ENCODE measurements around the gene HEY2.
"Not testable (repeated sequence)": the region's sequence is repeated elsewhere in the genome, so short reads cannot be mapped to it uniquely, and the experiment has no call there.

HEY2 gene

DNA sequence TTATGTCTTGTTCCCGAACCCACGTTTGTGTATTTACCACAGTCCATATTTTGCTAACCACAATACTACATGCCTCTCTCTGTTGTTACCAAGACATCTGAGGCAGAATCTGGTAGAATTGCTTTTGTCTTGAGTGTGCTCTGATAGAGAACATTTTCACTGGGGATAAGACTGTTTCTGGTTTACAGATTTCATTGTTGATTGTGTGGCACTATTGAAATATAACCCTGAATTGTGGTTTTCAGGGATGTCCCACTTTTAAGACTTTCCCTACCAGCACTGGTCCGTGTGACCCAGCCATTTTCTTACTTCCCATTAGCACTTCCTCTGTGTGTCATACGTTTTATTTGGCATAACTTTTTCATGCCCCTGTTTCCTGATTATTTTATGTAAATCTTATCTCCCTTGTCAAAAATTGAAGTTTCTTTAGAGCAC, 53.5 kb downstream of the HEY2 start:
- no peak overlapping the region for H3K27ac ChIP-seq
- TF ChIP-seq, protein P1, sequence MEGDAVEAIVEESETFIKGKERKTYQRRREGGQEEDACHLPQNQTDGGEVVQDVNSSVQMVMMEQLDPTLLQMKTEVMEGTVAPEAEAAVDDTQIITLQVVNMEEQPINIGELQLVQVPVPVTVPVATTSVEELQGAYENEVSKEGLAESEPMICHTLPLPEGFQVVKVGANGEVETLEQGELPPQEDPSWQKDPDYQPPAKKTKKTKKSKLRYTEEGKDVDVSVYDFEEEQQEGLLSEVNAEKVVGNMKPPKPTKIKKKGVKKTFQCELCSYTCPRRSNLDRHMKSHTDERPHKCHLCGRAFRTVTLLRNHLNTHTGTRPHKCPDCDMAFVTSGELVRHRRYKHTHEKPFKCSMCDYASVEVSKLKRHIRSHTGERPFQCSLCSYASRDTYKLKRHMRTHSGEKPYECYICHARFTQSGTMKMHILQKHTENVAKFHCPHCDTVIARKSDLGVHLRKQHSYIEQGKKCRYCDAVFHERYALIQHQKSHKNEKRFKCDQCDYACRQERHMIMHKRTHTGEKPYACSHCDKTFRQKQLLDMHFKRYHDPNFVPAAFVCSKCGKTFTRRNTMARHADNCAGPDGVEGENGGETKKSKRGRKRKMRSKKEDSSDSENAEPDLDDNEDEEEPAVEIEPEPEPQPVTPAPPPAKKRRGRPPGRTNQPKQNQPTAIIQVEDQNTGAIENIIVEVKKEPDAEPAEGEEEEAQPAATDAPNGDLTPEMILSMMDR (conservative IDR thresholded peaks at IDR 0.05): no peak

DNA sequence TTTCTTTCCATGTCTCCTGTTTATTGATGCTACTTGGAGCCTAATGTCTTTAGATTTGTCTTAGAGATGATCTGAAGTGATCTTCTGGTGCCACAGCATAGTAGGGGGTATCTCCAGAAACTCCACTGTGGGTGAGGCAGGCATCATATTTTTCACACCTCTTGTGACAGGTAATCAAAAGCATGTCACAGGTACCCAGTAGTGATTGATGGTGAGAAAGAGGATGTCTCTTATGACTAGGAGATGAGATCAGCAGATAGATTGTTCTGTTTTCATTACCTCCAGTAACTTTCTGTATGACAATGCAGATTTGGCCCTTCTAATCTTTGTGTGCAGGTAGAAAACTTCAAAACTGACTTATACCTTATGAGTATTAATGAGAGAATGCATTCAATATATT, 54.8 kb downstream of the HEY2 start:
- TF ChIP-seq, protein P1 (conservative IDR thresholded peaks at IDR 0.05): no peak
- H3K27ac ChIP-seq: no peak overlapping the region

DNA sequence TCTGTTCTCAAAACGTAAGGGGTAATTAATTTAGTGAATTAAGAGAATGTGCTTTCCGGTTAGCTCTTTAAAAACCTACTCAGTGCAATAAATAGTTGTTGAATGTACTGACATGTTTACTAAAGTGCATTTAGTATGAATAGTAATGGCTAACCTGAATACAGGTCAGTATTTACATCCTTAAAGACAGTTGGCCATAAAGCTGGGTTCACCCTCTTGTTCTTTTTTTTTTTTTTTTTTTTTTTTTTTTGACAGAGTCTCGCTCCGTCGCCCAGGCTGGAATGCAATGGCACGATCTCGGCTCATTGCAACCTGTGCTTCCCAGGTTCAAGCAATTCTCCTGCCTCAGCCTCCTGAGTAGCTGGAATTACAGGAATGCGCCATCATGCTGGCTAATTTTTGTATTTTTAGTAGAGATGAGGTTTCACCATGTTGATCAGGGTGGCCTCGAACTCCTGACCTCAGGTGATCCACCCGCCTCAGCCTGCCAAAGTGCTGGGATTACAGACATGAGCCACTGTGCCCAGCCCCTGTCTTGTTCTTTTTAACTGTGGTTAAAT, 55.5 kb downstream of the HEY2 start:
- H3K27ac ChIP-seq: not testable (repeated sequence)

DNA sequence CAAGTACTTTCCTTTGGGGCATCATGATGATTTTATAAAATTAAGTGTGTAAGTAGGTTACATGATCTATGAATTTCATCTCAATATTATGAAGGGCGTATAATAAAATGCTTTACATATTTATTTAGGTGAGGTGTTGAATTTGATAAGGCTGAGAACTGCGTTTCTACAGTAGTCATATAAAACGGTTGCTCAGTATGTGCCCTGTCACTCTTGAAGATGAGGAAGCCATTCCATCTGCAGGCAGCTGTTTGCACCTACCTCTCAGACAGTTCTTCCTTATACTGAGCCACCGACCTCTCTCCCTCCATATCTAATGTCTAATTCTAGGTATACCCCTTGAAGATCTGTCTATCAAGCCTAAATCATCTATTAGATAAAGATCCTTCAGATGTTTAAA, 57.4 kb downstream of the HEY2 start:
- TF ChIP-seq, protein P1 (conservative IDR thresholded peaks at IDR 0.05): no peak

DNA sequence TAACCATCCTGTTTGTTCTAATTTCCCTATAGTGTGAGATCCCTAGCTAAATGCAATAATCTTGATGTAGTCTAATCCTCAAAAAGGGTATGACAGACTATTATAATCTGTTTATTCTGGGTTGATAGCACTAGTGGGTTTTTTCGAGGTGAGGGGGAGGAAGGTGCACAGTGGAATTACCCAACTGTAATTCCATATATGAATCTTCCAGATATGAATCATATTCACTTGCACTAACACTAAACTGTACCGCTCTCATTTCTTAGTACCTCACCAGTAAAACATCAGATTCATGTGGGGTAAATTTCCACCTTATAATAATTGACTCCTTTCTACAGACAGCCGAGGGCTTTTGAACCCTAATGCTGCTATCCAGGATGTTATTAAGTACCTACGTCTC, 57.9 kb downstream of the HEY2 start:
- TF ChIP-seq, protein P1 (conservative IDR thresholded peaks at IDR 0.05): no peak
- H3K27ac ChIP-seq: no peak overlapping the region

More for the DNA sequence above, 57.4 kb downstream of the HEY2 start:
- no peak overlapping the region for H3K27ac ChIP-seq

DNA sequence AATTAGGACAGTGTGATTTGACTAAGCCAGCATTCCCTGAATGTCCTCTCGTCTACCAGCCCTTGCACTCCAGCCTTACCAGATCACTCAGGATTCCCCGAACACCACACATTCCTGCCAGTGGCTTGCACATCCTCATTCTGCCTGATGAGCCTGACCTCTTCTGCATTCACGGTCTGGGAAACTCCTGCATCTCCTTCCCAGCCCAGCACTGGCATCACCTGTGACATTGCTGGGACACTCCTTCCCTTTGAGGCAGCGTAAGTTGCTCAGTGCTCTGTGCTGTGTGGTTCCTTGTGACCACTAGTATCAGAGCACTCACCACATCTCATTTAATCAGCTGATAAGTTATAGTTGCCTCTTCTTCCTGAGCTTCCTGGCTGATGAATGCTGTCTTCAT, 58.6 kb downstream of the HEY2 start:
- no peak overlapping the region for H3K27ac ChIP-seq
- TF ChIP-seq, protein P1 (conservative IDR thresholded peaks at IDR 0.05): no peak

DNA sequence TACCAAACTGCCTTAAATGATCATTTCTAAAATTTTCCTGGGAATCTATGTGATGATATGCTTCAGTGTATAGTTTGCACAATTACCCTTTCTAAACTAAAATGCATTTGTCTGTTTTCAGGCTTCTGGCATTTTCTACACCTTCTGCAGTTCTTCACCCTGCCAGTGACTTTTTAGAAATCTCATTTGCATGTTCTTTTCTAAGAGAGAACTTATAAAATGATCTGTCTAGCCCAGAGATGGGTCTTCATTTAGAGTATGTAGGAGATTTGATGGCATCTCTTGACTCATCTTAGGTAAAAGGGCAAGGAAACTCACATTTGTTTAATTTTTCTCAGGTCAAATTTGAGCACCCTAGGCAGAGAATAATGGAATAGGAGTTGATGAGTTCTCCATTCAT, 59.2 kb downstream of the HEY2 start:
- TF ChIP-seq, protein P1 (conservative IDR thresholded peaks at IDR 0.05): no peak

DNA sequence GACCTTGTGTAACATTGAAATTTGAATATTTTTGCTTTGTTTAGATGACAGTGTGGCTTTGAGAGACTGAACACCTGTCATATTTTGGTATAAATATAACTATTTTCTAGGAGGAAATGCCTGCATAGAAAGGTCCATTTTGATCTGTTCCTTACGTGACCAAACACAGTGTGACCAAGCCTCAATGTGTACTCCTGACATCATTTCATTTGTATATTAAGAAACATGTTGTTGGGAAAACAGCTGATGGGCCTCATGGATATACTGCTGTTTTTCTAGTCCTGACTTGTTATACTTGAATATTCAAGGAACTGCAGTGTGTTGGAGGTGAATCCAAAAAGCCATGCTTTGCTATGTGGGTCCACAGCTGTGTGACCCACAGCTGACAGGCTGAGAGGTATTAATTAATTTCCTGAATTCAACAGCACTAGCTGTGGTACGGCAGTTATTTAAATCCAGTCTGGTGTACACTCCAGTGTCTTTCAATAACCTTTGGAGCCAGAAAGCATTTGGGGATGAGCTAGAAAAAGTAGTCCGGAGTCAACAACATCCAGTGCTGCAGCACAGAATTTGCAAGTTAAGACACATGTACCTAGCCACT, 60.2 kb downstream of the HEY2 start:
- TF ChIP-seq, protein P1 (conservative IDR thresholded peaks at IDR 0.05): no peak
- no peak overlapping the region for H3K27ac ChIP-seq

More for the DNA sequence above, 59.2 kb downstream of the HEY2 start:
- H3K27ac ChIP-seq: no peak overlapping the region

Data from VCaP (cell line).